Measurements from ENCODE around the gene IKBKE.

IKBKE gene

GRCh38 chr1:206507284-206508129 is 37.2 kb downstream of the IKBKE start, which contains the start of gene RASSF5:
TSS of gene RASSF5 (plus strand) at chr1:206507531. CDS start at chr1:206507603, 72 bp downstream.
- DNase-seq (ENCODE audit: extremely low spot score, insufficient read length, low read depth) (peak; percentile 62), FAIRE-seq (no peak)

DNA sequence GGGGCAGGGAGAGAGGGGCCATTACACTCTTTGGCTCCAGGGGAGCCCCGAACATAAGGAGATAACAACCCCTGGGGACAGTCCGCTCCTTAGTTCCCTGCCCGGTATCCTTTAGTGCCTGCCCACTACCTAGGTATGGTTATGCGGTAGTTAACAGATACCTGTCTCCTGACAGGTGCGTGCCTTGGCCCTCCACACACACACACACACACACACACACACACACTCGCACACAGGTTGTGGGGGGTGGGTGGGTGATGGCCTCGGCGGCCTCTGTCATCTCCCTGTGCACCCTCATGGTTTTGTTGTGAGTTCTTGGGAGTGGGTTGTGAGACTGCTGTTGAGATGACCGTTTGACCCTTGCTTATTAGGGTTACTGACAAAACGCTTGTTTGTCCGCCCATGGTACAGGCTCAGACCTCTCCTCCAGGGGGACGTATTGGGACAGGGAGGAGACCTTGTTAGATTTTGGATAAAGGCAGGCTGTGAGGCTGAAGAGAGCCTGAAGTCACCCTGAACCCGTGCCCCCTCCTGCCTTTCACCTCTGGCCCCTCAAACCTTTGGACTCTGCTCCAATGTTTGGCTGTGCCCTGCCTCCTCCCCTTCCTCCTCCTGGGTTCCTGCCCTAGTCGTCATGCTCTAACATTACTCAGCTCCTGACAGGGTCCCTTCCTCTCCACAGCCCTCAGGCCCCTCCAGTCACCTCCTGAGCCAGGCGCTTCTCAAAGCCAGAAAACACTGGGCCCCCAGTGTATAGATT is 38.0 kb downstream of the IKBKE start:
- no peak for FAIRE-seq
- DNase-seq (ENCODE audit: extremely low spot score, insufficient read length, low read depth) = no peak

- no peak for DNase-seq (ENCODE audit: extremely low spot score, insufficient read length, low read depth)
- no peak for FAIRE-seq
Observed at GRCh38 chr1:206508956-206509355, 38.7 kb downstream of the IKBKE start.

DNA sequence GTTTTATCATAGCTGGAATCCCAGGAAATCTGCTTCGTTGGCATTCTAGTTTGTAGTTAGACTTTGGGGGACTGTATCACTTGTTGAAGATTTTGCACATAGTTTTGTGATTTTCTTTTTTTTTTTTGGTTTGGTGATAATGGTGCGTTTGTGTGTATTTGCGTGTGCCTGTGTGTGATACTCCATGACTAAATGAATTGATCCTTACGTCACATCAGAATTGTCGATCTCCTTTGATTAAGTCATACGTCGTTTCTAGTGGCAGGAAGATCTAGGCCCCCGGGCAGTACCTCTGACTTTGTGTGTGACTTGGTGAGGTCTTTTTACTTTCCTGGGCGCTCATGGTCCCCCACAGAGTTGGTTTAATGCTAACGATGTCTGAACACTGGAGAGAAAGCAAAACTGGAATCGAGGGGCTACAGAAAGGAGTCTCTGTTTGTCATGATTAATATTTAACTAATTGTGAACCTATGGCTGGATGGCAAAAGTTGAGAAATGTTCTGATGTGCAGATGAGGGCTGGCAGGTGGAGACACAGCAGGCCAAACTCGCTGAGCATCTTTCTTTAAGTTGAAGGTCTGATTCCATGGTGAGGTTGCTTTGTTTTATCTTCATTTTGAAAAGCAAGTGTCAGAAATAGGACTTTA is 39.5 kb downstream of the IKBKE start:
- FAIRE-seq = no peak

DNA sequence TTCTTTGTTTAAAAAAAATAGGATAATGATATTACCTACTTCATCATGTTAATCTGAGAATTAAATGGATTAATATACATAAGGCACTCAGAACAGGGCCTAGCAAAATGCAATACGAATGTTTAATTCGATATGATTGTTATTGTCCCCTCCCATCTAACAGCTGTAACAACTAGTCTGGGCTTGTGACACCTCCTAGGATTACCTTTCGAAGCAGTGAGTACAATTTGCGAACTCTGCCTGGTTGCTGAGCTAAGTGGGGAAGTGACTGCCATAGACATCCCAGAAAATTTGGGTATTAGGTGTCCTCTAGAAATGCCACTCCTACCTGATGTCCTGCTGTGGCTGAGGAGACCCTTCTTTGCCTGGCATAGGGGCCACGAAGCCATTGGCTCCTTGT is 40.1 kb downstream of the IKBKE start:
- DNase-seq (ENCODE audit: extremely low spot score, insufficient read length, low read depth) (no peak), FAIRE-seq (no peak)

More for the DNA sequence above, 39.5 kb downstream of the IKBKE start:
- DNase-seq (ENCODE audit: extremely low spot score, insufficient read length, low read depth) = no peak

DNA sequence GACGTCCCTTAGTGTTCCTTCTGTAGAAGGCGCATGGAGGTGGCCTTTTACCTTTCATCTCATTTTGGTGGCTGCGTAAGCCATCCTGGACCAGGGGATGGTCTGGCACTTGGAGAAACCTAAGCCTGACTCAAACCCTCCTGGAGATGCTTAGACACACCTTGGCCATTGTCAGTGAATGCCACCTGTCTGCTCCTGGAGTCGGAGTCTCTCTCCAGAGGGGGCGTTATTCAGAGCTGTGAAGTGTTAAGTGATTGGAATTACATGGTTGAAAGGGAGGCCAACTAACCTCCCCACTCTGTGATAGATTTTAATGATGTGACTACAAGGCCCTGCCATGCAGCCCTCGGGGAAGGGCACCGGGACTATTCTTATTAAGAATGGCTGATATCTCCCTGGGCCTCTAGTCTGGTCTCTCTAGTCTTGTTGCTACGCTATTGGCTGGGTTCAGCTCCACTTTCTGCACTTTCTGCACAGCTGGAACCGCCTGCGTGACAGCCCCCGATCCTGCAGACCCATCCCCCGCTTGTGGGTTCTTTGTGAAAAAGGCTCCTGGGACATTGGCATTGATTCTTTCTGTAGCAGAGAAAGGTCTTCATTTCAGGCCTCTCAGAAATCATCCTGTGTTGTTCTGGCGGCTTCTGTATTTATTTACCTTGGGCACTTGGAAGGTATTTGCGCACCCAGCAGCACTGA is 41.2 kb downstream of the IKBKE start:
- FAIRE-seq (no peak), DNase-seq (ENCODE audit: extremely low spot score, insufficient read length, low read depth) (no peak)

GRCh38 chr1:206512058-206512850 is 42.0 kb downstream of the IKBKE start:
- DNase-seq (ENCODE audit: extremely low spot score, insufficient read length, low read depth) (no peak), FAIRE-seq (no peak)

DNA sequence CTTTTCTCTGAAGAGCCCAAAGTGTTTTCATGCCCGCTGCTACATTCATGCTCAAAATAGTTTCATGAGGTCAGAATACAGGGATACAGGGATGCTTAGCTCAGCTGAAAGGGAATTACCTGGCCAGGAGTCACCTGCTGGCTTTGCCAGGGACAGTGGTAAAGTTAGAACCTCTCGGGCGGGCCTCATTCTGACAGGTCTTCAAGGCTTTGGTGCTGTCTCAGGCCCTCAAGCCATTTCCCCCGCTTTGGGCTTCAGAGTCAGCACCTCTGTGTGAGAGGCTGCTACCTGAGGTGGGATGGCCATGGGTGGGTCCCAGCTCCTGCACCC is 42.5 kb downstream of the IKBKE start:
- FAIRE-seq (no peak), DNase-seq (ENCODE audit: extremely low spot score, insufficient read length, low read depth) (no peak)

DNA sequence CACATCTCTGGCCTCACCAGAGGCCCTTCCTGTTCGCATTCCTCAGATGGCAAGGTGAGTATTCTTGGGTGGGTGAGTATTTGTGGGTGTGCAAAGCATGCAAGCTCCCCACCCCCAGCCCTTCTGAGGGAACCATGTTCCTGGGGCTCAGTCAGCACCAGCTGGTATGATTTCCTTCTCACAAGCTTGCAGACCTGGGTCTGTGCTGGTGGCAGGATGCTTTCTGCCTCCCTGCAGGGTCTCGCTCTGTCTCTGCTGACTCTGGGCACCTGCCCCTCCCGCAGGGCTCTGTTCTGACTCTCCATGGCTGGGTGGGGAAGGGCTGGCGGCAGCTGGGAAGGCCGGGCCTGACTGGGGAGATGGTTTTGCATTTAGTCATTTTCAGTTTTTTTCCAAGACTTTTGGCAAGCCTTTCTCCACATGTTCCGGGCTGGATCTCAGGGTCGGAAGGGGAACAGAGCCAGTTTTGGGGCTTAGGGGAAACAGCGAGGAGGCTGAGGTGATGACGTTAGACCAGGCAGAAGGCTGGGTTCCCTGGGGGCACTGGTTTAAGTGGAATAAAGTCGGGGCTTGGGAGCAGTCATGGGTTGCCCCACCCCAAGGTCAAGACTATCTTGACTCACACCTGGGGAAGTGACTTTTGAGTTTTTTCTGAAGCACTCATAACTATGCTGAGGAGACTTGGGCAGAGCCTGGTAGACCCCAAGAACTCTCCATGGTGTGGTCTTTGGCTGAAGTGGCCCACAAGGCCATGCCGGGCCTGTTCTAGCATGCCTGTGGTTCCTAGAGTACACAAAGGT is 43.2 kb downstream of the IKBKE start:
- no peak for FAIRE-seq
- no peak for DNase-seq (ENCODE audit: extremely low spot score, insufficient read length, low read depth)

GRCh38 chr1:206514813-206515387 is 44.6 kb downstream of the IKBKE start:
- DNase-seq (ENCODE audit: extremely low spot score, insufficient read length, low read depth) (no peak), FAIRE-seq (no peak)

GRCh38 chr1:206516728-206516990 is 46.4 kb downstream of the IKBKE start:
- no peak for FAIRE-seq
- DNase-seq (ENCODE audit: extremely low spot score, insufficient read length, low read depth) = no peak

GRCh38 chr1:206517784-206518183 is 47.5 kb downstream of the IKBKE start:
- no peak for FAIRE-seq
- DNase-seq (ENCODE audit: extremely low spot score, insufficient read length, low read depth) = no peak

GRCh38 chr1:206518206-206518605 is 47.9 kb downstream of the IKBKE start:
- DNase-seq (ENCODE audit: extremely low spot score, insufficient read length, low read depth) = no peak
- FAIRE-seq = no peak

DNA sequence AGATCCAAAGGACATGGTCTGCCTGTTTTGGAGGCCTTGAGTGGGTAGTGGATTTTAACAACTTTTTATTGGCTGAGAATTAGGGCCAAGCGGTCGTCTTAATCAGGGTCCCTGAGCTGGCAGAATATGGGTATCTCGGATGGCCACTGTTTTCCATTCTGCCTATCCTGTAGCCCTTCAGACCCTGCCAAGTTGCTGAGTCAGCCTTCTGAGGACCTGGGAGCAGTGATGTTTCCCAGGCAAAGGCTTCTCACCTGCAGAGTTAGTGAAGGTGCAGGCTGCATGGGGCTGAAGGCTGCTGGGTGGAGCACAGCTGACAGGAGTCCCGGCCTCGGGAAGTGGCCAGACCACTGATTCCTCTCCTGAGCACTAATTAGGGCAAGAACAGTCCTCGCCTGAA is 48.5 kb downstream of the IKBKE start:
- no peak for FAIRE-seq
- no peak for DNase-seq (ENCODE audit: extremely low spot score, insufficient read length, low read depth)

DNA sequence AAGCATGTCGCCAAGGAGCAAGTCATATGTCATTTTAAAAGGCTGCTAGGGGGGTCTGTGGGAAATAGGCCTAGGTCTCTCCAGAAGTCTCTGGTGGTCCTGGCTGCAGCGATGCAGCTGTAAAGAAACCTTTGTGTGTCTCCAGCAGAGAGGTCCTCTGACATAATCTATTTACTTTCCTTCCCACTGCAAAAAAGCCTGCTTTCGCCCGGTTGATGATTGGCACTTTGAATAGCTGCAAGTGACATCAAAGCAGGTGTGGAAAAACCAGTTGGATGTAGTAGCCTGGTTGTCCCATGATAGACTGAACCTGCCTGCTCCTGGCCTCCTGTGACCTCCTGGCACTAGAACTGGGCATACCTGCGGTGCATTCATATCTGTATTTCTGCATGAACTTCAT is 50.9 kb downstream of the IKBKE start:
- DNase-seq (ENCODE audit: extremely low spot score, insufficient read length, low read depth) (no peak), FAIRE-seq (no peak)

DNA sequence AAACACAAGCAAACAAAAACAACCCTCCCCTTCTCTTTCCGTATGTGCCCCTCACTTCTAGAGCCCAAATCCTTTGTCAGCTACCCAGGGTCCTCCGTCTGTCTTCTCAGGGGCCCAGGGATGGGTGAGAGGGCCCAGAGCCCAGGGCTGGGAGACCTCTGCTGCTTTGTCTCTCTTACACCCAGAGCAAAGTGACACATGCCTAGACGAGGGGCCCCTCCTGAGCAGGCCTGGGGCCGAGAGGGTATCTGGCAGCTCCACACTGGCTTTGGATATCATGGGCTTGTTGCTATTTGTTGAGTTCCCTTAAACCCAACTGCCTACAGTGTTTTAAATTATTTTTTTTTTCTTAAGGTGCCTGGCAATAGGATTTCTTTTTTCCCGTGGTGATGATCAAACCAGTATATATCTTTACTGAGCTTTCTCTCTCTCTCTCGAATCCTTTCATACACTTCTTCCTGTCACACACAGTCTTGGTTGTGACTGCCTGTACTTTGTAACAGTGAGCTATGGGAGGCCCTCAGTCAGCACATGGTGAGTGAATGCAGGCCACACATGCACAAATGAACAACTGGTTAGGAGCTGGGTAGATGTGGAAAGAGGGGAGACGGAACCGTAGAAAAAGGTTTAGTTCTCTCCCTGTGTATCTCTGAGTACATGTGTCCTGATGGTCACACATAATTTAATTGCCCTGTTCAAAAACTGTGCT is 51.6 kb downstream of the IKBKE start:
- DNase-seq (ENCODE audit: extremely low spot score, insufficient read length, low read depth) (no peak), FAIRE-seq (no peak)

- no peak for FAIRE-seq
- DNase-seq (ENCODE audit: extremely low spot score, insufficient read length, low read depth) = no peak
Observed at GRCh38 chr1:206524739-206525364, 54.6 kb downstream of the IKBKE start.
